HG02852 (cell line): ENCODE data around the gene KNDC1.
"Not testable (repeated sequence)": the region's sequence is repeated elsewhere in the genome, so short reads cannot be mapped to it uniquely, and the experiment has no call there.

ENCODE experiments used
- ATAC-seq: cut with Tn5 transposase; IDR thresholded peaks from one replicate; pipeline ENCODE4 v1.9.1; 2021; ENCODE audit warnings: mild to moderate bottlenecking, moderate library complexity; ENCODE audit not compliant: unreplicated experiment

The KNDC1 gene

GRCh38 chr10:133162178-133162909 is 2.3 kb downstream of the KNDC1 start:
- no peak for ATAC-seq

GRCh38 chr10:133162910-133163856 is 3.2 kb downstream of the KNDC1 start:
- ATAC-seq: no peak

- no peak for ATAC-seq
Measured at GRCh38 chr10:133163889-133164815, 4.1 kb downstream of the KNDC1 start.

DNA sequence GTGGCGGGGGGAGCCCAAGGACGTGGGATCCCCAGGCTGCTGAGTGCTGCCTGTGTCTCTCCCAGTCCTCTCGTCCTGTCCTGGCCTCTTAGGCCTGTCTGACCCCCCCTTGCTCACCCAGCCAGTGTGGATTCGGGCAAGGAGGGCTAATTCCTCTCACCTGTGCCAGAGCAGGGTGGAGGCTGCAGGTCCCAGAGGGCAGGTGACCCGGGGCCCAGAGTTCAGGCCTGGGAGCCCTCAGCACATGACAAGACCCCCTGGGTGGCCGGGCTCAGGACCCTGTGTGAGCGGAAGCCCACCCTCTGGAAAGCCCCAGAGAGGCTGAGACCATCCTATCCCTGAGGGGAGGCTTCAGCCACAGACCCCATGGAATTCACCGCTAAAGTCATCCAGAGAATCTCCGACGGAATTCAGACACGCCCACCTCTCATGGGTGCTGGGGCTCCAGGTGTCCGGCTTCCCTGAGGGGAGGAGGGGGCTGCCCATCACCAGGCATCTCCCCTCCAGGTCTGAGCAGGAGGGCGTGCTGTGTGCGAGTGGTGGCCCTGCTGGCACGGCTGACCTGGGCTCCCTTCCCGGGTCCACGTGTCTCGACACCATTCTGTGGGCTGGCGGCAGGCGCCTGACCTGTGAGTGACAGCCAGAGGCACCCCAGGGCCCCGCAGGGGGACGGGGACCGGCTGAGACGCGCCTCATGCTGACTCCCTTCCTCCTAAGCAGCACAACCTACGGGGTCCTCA is 5.0 kb downstream of the KNDC1 start:
- no peak for ATAC-seq

GRCh38 chr10:133165556-133166503 is 5.8 kb downstream of the KNDC1 start:
- no peak for ATAC-seq

DNA sequence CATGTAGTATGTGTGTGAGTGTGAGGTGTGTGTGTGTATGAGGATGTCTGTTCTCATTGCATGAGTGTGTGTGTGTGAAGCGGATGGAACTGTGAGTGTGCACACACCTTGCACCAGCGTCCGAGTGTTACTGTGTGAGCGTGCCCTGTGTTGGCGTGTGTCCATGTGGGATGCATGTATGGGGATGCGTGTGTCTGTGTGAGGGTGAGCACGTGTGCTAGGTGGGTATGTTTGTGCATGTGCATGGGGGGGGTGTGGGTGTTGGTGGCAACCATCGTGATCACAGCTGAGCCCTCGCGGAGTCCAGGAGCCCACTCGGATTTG is 6.4 kb downstream of the KNDC1 start:
- no peak for ATAC-seq

DNA sequence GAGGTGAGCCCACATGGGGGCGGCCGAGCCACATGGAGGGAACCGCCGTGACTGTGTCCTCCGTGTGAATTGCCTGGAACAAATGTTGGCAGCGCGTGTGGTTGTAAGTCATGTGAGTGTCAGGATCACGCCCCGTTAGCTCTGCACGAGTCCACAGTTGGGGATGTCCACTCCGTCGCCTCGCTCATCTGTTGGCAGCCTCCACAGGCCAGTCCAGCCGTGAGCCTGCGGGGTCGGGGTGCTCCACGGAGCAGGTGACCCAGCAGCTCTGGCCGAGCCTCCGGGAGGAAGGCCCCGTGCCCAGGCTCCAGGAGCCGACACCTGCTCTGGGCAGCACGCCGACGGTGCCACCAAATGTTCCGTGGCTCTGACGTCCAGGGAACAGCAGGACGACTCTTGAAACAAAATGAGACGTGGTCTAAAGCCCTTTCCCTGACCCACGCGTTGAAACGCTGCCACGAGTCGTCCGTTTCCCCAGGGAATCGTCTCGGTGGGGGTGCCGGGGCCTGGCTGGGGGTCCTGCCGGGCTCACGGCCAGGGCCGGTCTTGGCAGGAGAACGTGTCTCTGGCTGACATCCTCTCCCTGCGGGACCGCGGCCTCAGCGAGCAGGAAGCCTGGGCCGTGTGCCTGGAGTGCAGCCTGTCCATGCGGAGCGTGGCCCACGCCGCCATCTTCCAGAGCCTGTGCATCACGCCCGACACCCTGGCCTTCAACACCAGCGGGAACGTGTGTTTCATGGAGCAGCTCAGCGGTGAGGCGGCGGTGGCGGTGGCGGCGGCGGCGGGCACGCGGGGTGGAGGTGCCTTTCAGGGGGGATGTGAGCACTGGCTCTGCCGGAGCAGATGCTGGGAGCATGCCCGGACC is 7.0 kb downstream of the KNDC1 start:
- no peak for ATAC-seq

GRCh38 chr10:133167693-133168616 is 7.9 kb downstream of the KNDC1 start:
- ATAC-seq: no peak

- ATAC-seq: no peak
Measured at GRCh38 chr10:133168617-133169031, 8.6 kb downstream of the KNDC1 start.

GRCh38 chr10:133169173-133169947 is 9.3 kb downstream of the KNDC1 start:
- ATAC-seq: no peak

DNA sequence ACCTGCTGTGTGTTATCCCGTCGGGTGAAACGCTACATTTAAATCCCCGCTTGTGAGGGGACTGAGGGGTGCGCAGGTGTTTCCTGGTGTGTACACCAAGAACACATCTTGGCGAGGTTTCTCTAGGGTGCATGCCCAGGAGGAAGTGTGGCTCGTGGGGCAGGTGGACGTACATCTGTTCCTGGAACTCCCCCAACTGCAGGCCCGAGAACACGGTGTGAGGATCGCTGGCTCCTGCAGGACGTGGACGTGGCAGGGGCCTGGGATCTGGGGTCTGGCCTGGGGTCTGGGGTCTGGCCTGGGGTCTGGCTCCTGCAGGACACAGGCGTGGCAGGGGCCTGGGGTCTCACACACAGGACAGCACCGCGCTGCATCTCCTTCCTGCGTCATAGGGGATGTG is 10.1 kb downstream of the KNDC1 start:
- ATAC-seq: no peak

- ATAC-seq: no peak
Measured at GRCh38 chr10:133173860-133174640, 14.0 kb downstream of the KNDC1 start.

- no peak for ATAC-seq
Measured at GRCh38 chr10:133174689-133175263, 14.8 kb downstream of the KNDC1 start.

GRCh38 chr10:133175624-133176023 is 15.6 kb downstream of the KNDC1 start:
- ATAC-seq: not testable (repeated sequence)

- no peak for ATAC-seq
Measured at GRCh38 chr10:133176546-133176945, 16.5 kb downstream of the KNDC1 start.
